ENCODE data around the gene PCGF5.

GRCh38 chr10:91211675-91212074 is 8.8 kb upstream of the PCGF5 start:
- TF ChIP-seq POLR2A (IDR thresholded peaks at IDR 0.05; ENCODE audit: low read length) (no peak), GATA1 (IDR thresholded peaks at IDR 0.05; ENCODE audit: low read depth, low read length) (no peak)
